ENCODE measurements around the gene EPAS1.

GRCh38 chr2:46430413-46430812, 133.2 kb downstream of the EPAS1 start:
- no peak for TF ChIP-seq CTCF (IDR thresholded peaks at IDR 0.05)
- no peak for TF ChIP-seq POLR2A (IDR thresholded peaks at IDR 0.05)

Data from testis (tissue), 2 donors.